Ishikawa (cell line): ENCODE data around the gene LCE7A.

Experiments
- CREB1 ChIP-seq: IDR thresholded peaks from 2 replicates; pipeline ENCODE4 v1.6.1; 2012; ENCODE audit warnings: low read depth
- EGR1 ChIP-seq: IDR thresholded peaks from 2 replicates; pipeline ENCODE4 v1.6.1; 2012
- EP300 ChIP-seq: IDR thresholded peaks from 2 replicates; pipeline ENCODE4 v1.6.1; 2012; ENCODE audit warnings: borderline replicate concordance
- NFIC ChIP-seq: IDR thresholded peaks from 2 replicates; pipeline ENCODE4 v1.6.1; 2012
- RAD21 ChIP-seq: IDR thresholded peaks from 2 replicates; pipeline ENCODE4 v1.6.1; 2012; ENCODE audit warnings: low read depth
- TAF1 ChIP-seq: IDR thresholded peaks from 2 replicates; pipeline ENCODE4 v1.6.1; 2012; ENCODE audit warnings: low read depth, mild to moderate bottlenecking
- TEAD4 ChIP-seq: IDR thresholded peaks from 2 replicates; pipeline ENCODE4 v1.6.1; 2012
- TF ChIP-seq, protein P1 (sequence below): IDR thresholded peaks from 2 replicates; pipeline ENCODE4 v1.6.1; 2012

GRCh38 chr1:152864443-152864842 lies 4.6 kb downstream of the LCE7A start:
- TF ChIP-seq, protein P1, sequence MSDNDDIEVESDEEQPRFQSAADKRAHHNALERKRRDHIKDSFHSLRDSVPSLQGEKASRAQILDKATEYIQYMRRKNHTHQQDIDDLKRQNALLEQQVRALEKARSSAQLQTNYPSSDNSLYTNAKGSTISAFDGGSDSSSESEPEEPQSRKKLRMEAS = no peak
- TF ChIP-seq EP300 (no peak), TEAD4 (no peak), NFIC (no peak), CREB1 (no peak), EGR1 (no peak), TAF1 (no peak), RAD21 (no peak)
